Stimulated activated CD8-positive, alpha-beta memory T cell treated with anti-CD3 and anti-CD28 coated beads, Interleukin-4, amount 100 ng/mL, for 4 hours (primary cell): ENCODE data around the gene RFX1.

Experiments
- DNase-seq, 2 donors: peaks; one replicate each; pipeline ENCODE4 v3.0.0-alpha.2; 2020; ENCODE audit warnings: low read depth in 2 of 2, low spot score in 1 of 2

Gene RFX1

GRCh38 chr19:13996928-13997630 lies 9.0 kb downstream of the RFX1 start:
- no peak for DNase-seq

GRCh38 chr19:13995878-13996765 lies 10.0 kb downstream of the RFX1 start:
- no peak for DNase-seq

- DNase-seq = no peak
Observed at GRCh38 chr19:13995017-13995728, 10.9 kb downstream of the RFX1 start.

- no peak for DNase-seq
Observed at GRCh38 chr19:13993590-13994300, 12.4 kb downstream of the RFX1 start.

- no peak for DNase-seq
Observed at GRCh38 chr19:13992025-13992424, 14.1 kb downstream of the RFX1 start.

- no peak for DNase-seq
Observed at GRCh38 chr19:13990085-13990484, 16.0 kb downstream of the RFX1 start.

GRCh38 chr19:13989487-13989886 lies 16.6 kb downstream of the RFX1 start:
- DNase-seq = no peak

GRCh38 chr19:13987101-13987890 lies 18.8 kb downstream of the RFX1 start:
- DNase-seq = no peak

- DNase-seq = peak; percentile 97
Observed at GRCh38 chr19:13986348-13986904, 19.7 kb downstream of the RFX1 start.

GRCh38 chr19:13985771-13986347 lies 20.3 kb downstream of the RFX1 start:
- no peak for DNase-seq

GRCh38 chr19:13984875-13985741 lies 21.0 kb downstream of the RFX1 start:
- DNase-seq = no peak

GRCh38 chr19:13984186-13984585 lies 21.9 kb downstream of the RFX1 start:
- no peak for DNase-seq

GRCh38 chr19:13983213-13983889 lies 22.8 kb downstream of the RFX1 start:
- DNase-seq = no peak

- DNase-seq = no peak
Observed at GRCh38 chr19:13982773-13983172, 23.3 kb downstream of the RFX1 start.

- DNase-seq = no peak
Observed at GRCh38 chr19:13981988-13982501, 24.1 kb downstream of the RFX1 start.

GRCh38 chr19:13981467-13981866 lies 24.7 kb downstream of the RFX1 start:
- DNase-seq = no peak

GRCh38 chr19:13981021-13981420 lies 25.1 kb downstream of the RFX1 start:
- DNase-seq = no peak

- DNase-seq = no peak
Observed at GRCh38 chr19:13980340-13980739, 25.8 kb downstream of the RFX1 start.
